CD4-positive, alpha-beta T cell (primary cell): ENCODE results near the gene PRF1. TPM values are rescaled to one million over a fixed set of nuclear protein-coding genes. Genes with fewer than 3 reads are reported as not detected.

Experiments used
- ATAC-seq: fragments of 200-7000 bp; cut with Tn5 transposase; one replicate; pipeline ENCODE4 v1.10.0; 2022; ENCODE audit warnings: mild to moderate bottlenecking; ENCODE audit not compliant: poor library complexity
- CTCF ChIA-PET: fragments of 350-600 bp; sonication (Branson Sonifier 250); formaldehyde crosslinking; loops from one replicate; lab custom pipeline; 2021; ENCODE audit warnings: antibody characterized with exemption, inconsistent platforms; lab: Charles Lee
- POLR2A ChIA-PET: fragments of 350-600 bp; sonication (Branson Sonifier 250); formaldehyde crosslinking; loops from one replicate; lab custom pipeline; 2021; ENCODE audit warnings: antibody characterized with exemption, inconsistent platforms; lab: Charles Lee
- DNase-seq, 14 experiments: peaks; one replicate each; pipeline ENCODE4 v3.0.0-alpha.2; 2013 to 2020; ENCODE audit warnings: mixed read lengths in 2 of 14
- H3K27ac ChIP-seq, 2 donors: one replicate each; pipeline versions ENCODE4 v1.5.1 to v1.7.0; 2013; ENCODE audit warnings: low read length in 2 of 2, low read depth in 1 of 2, mild to moderate bottlenecking in 1 of 2
- H3K27me3 ChIP-seq, 2 experiments: 1 replicate in 1 of 2; 2 replicates in 1 of 2; pipeline versions ENCODE4 v1.6.1 to v1.7.0; 2013; ENCODE audit warnings: low read length in 2 of 2, control low read depth in 1 of 2, mild to moderate bottlenecking in 1 of 2, moderate library complexity in 1 of 2; ENCODE audit not compliant: insufficient read depth in 2 of 2, control insufficient read depth in 1 of 2
- H3K36me3 ChIP-seq: one replicate; pipeline ENCODE4 v1.6.1; 2013; ENCODE audit warnings: low read length, control low read depth; ENCODE audit not compliant: insufficient read depth
- H3K4me1 ChIP-seq: one replicate; pipeline ENCODE4 v1.6.1; 2013; ENCODE audit warnings: low read length, control low read depth; ENCODE audit not compliant: insufficient read depth
- H3K4me3 ChIP-seq: one replicate; pipeline ENCODE4 v1.5.1; 2013; ENCODE audit warnings: mild to moderate bottlenecking, low read length, moderate library complexity
- H3K9me3 ChIP-seq, 2 experiments: 1 replicate in 1 of 2; 2 replicates in 1 of 2; pipeline versions ENCODE4 v1.6.1 to v1.7.0; 2013; ENCODE audit warnings: low read length in 2 of 2, mild to moderate bottlenecking in 2 of 2, control low read depth in 1 of 2, moderate library complexity in 1 of 2; ENCODE audit not compliant: control insufficient read depth in 1 of 2, insufficient read depth in 1 of 2
- H3K27ac Mint-ChIP-seq: one replicate; pipeline ENCODE4 v1.8.0; 2020; ENCODE audit warnings: mixed read lengths
- H3K27me3 Mint-ChIP-seq: one replicate; pipeline ENCODE4 v1.8.0; 2021; ENCODE audit warnings: mixed read lengths
- H3K36me3 Mint-ChIP-seq: one replicate; pipeline ENCODE4 v1.8.0; 2021; ENCODE audit warnings: low read depth, mixed read lengths
- H3K4me1 Mint-ChIP-seq: one replicate; pipeline ENCODE4 v1.8.0; 2021; ENCODE audit warnings: low read depth, mixed read lengths
- H3K4me3 Mint-ChIP-seq: one replicate; pipeline ENCODE4 v1.8.0; 2020; ENCODE audit warnings: mild to moderate bottlenecking, mixed read lengths
- H3K9me3 Mint-ChIP-seq: one replicate; pipeline ENCODE4 v1.8.0; 2020; ENCODE audit warnings: mixed read lengths
- intact Hi-C, 2 experiments: fragments of 100-400 bp; cut with DNase I in 1 of 2; cut with micrococcal nuclease in 1 of 2; formaldehyde crosslinking; loops; one replicate each; pipeline versions ENCODE4 v1.15.1 to v1.9.0; 2023 to 2025; cut with DNase I, micrococcal nuclease
- total RNA-seq, 174 experiments: library from RNA in 2 of 174; stranded (reverse) in 2 of 174; gene quantifications; one replicate each; pipeline ENCODE4 v1.2.3 and lab custom pipeline; 2021 to 2026
- TF ChIP-seq, protein P1 (sequence below): fragments of 200-600 bp; IDR thresholded peaks from one replicate; pipeline ENCODE4 v1.8.0; 2022; ENCODE audit warnings: antibody characterized with exemption, mild to moderate bottlenecking

The PRF1 gene
- total RNA-seq, 2 experiments from 2014 or later = 7.4 to 9.4 TPM

DNA sequence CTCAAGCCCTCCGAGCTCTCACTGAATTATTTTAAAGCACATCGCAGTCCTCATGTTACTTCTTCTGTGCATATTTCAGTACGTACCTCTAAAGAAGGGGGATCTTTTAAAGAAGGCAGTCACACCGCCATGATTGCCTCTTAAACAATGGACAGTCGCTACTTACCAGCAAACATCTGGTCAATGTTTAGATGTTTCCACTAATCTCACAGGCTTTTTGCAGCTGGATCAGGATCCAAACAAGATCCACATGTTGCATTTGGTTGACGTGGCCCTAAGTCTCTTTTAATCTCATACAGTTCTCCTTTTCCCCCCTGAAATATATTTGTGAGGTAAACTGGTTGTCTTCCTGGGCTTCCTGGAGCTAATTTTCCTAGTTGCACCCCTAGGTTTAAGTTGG, 50.0 kb downstream of the PRF1 start:
- intact Hi-C loops = no loop called here
- Mint-ChIP-seq H3K9me3 (no peaks in the 10 kb centered on the region), H3K36me3 (no peaks in the 10 kb centered on the region), H3K4me3 (no peak overlapping the region), H3K27ac (no peak overlapping the region), H3K27me3 (no peaks in the 10 kb centered on the region), H3K4me1 (no peaks in the 10 kb centered on the region)
- TF ChIP-seq, protein P1, sequence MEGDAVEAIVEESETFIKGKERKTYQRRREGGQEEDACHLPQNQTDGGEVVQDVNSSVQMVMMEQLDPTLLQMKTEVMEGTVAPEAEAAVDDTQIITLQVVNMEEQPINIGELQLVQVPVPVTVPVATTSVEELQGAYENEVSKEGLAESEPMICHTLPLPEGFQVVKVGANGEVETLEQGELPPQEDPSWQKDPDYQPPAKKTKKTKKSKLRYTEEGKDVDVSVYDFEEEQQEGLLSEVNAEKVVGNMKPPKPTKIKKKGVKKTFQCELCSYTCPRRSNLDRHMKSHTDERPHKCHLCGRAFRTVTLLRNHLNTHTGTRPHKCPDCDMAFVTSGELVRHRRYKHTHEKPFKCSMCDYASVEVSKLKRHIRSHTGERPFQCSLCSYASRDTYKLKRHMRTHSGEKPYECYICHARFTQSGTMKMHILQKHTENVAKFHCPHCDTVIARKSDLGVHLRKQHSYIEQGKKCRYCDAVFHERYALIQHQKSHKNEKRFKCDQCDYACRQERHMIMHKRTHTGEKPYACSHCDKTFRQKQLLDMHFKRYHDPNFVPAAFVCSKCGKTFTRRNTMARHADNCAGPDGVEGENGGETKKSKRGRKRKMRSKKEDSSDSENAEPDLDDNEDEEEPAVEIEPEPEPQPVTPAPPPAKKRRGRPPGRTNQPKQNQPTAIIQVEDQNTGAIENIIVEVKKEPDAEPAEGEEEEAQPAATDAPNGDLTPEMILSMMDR = no peak
- Histone ChIP-seq H3K27ac (no peak overlapping the region), H3K4me3 (no peak overlapping the region), H3K4me1 (no peaks in the 10 kb centered on the region), H3K9me3 (no peaks in the 10 kb centered on the region), H3K36me3 (no peaks in the 10 kb centered on the region), H3K27me3 (no peaks in the 10 kb centered on the region)
- ChIA-PET POLR2A (no interaction called here), CTCF (interaction anchor here (1.0 to 1.1 kb wide), 2 partner anchors 206 to 324 kb away, joined by 3 read pairs; no protein-coding TSS in a partner anchor)
- no peak for DNase-seq
- no peak for ATAC-seq

DNA sequence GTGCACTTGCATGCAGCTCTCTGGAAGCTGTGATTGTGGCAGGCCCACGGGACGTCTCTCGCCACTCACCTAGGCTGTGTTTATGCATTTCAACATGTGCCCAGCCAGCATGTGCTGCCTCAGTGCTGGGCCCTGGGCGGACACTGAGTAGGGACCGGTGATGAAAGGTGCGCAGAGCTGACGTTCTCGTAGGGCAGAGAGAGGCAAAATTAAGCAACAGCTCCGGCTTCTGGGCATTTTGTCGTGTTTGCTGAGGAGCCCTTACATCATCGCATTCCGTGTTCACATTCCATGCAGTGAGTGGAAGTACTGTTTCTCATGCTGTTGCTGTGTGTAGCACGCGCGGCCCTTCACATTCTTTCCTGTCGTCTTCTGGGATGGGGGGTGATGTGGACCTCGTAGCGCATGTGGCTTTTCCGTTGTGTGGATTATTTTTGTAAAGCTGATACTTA, 50.5 kb downstream of the PRF1 start:
- TF ChIP-seq, protein P1 = no peak
- Histone ChIP-seq H3K9me3 (no peaks in the 10 kb centered on the region), H3K4me1 (no peaks in the 10 kb centered on the region), H3K27me3 (no peaks in the 10 kb centered on the region), H3K36me3 (no peaks in the 10 kb centered on the region), H3K27ac (no peak overlapping the region), H3K4me3 (no peak overlapping the region)
- Mint-ChIP-seq H3K9me3 (no peaks in the 10 kb centered on the region), H3K27ac (no peak overlapping the region), H3K27me3 (no peaks in the 10 kb centered on the region), H3K4me1 (no peaks in the 10 kb centered on the region), H3K36me3 (no peaks in the 10 kb centered on the region), H3K4me3 (no peak overlapping the region)
- ChIA-PET POLR2A (no interaction called here), CTCF (interaction anchor here (1.0 to 1.1 kb wide), 2 partner anchors 207 to 324 kb away, joined by 3 read pairs; no protein-coding TSS in a partner anchor)
- DNase-seq = no peak
- intact Hi-C loops = loop anchor here in 1 of 2 experiments (2.0 kb wide), 1 partner anchor 657 kb away; no protein-coding TSS in a partner anchor
- ATAC-seq = no peak

DNA sequence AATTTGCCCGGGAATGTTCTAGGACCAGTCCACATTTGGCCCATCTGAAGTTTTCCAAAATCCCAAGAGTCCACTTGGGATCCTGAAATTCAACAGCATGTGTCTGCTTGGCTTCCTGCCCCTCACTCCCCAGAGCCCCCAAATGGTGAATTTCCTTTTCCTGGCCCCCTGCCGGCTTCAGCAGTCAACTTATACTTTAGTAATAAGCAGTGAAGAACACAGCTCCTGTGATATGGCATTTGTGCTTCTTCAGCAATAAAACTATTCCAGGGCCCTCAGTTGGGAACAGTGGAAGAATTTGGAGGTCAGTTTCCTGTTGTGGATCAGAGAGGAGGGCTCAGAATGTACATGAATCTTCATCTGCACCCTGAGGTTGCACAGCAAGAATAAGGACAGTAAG, 51.1 kb downstream of the PRF1 start:
- Mint-ChIP-seq H3K9me3 (no peaks in the 10 kb centered on the region), H3K27me3 (no peaks in the 10 kb centered on the region)

More for the DNA sequence above, 51.1 kb downstream of the PRF1 start:
- DNase-seq (no peak), ATAC-seq (no peak)
- TF ChIP-seq, protein P1 = no peak
- Histone ChIP-seq H3K27me3 (no peaks in the 10 kb centered on the region), H3K36me3 (no peaks in the 10 kb centered on the region), H3K27ac (no peak overlapping the region), H3K4me1 (no peaks in the 10 kb centered on the region), H3K9me3 (no peaks in the 10 kb centered on the region), H3K4me3 (no peak overlapping the region)
- no peaks in the 10 kb centered on the region for H3K4me1 Mint-ChIP-seq
- CTCF ChIA-PET = no interaction called here
- H3K4me3 Mint-ChIP-seq = no peak overlapping the region
- no peaks in the 10 kb centered on the region for H3K36me3 Mint-ChIP-seq
- intact Hi-C loops = loop anchor here in 1 of 2 experiments (2.0 kb wide), 1 partner anchor 657 kb away; no protein-coding TSS in a partner anchor
- POLR2A ChIA-PET = no interaction called here
- no peak overlapping the region for H3K27ac Mint-ChIP-seq
